Suppressor macrophage treated with lipopolysaccharide for 4 hours (primary cell): ENCODE results near the gene RGS12.
A peak's percentile ranks its signal among the peaks of the same experiment; 100 is the strongest.

Experiments used
- DNase-seq: peaks from one replicate; pipeline ENCODE4 v3.0.0-alpha.2; 2020

RGS12 gene

DNA sequence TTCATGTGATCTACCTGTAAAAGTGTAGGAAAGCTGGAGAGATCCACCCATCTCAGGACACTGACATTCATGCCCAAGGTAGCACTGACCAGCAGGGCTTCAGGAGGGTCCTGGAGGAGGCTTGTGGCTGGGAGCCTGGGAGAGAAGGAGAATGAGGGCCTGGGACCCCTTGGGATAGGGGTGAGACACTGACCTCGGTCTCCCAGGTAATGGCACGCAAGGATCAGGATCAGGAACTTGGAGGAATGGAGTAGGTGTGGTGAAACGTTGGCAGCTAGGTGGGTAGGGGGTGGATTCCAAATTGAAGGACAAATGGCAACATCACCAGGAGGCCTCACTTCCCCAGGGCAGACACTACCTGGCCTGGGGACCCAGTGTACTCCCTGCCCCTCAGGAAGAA, 12.4 kb upstream of the RGS12 start:
- no peak for DNase-seq

- DNase-seq = no peak
These were observed 9.3 kb upstream of the RGS12 start for GRCh38 chr4:3283483-3283882.

DNA sequence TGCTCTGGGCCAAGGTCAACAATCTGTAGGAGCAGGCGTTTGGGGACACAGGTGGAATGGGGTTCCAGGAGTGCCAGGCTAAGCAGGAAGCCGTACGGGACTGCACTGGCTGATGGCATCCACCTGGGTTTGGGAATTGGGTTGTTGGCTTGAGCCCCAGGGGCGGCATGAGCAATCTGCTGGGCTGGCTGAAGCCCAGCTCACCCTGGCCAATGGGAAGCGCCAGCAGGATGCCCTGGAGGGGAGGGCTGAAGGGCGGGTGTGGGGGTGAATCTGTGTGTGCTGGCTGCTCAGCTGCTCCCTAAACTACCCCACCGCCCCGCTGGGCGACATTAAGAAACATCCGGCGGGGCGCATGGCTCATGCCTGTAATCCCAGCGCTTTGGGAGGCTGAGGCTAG, 8.9 kb upstream of the RGS12 start:
- DNase-seq = no peak

- DNase-seq = no peak
These were observed 7.9 kb upstream of the RGS12 start for GRCh38 chr4:3284734-3285557.

GRCh38 chr4:3285558-3286334, 7.1 kb upstream of the RGS12 start:
- DNase-seq = peak; percentile 91

- DNase-seq = no peak
These were observed 6.3 kb upstream of the RGS12 start for GRCh38 chr4:3286335-3287175.

GRCh38 chr4:3287271-3287971, 5.4 kb upstream of the RGS12 start:
- no peak for DNase-seq

DNA sequence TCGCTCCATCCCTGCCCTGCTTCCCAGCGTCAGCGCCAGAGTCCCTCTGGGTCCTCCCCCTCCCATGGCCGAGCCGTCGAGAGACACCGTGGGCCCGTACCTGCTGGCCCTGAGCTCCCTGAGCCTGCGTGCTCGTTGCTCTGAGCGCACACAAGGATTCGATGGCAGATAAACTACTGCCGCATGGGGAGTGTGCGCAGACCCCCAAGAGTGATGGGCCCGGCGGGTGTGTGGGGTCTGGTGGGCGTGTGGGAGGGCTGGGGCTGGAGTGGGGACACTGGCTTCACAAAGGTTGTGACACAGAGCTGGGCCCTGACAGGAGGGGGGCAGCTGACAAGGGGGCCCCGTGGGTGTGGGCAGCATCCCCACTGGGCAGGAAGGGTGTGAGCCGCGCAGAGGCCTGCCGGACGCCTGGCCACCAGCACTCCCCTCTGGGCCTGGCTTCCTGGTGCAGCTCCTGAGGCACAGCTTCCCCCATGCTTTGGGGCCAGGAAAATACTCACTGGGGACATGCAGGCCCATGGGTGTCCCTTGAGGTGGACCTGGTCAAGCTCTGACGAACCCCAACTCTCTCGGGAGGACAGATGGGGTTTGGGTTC, 4.8 kb upstream of the RGS12 start:
- DNase-seq = no peak

DNA sequence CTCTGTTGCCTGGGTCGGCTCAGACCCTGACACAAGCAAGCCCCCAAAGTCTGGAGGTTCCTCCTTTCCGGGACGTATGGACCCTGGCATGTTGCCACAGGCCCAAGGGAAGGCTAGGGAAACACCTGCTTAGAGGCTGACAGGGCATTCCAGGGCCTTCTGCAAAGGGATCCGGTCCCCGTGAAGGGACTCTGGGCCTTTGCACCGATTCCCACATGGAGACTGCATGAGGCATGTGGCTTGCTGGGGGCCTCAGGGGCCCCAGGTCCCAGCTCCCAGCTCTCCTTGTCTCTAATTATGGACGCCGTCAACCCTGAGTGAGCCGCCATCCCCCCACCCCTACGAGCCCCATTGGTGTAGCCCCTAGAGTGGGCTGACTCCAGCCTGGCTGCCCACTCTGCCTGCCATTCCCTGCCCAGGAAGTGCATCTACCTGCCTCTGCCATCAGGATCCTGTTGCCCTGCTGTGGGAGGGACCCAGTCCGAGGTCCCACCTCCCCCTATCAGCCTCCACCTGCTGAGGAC, 4.2 kb upstream of the RGS12 start:
- DNase-seq = no peak

GRCh38 chr4:3290476-3290875, 2.3 kb upstream of the RGS12 start:
- no peak for DNase-seq

- DNase-seq = no peak
These were observed 1.9 kb upstream of the RGS12 start for GRCh38 chr4:3290889-3291321.

GRCh38 chr4:3291411-3291968, 1.3 kb upstream of the RGS12 start:
- no peak for DNase-seq

GRCh38 chr4:3291969-3292570, 751 bp upstream of the RGS12 start:
- DNase-seq = peak; percentile 59

DNA sequence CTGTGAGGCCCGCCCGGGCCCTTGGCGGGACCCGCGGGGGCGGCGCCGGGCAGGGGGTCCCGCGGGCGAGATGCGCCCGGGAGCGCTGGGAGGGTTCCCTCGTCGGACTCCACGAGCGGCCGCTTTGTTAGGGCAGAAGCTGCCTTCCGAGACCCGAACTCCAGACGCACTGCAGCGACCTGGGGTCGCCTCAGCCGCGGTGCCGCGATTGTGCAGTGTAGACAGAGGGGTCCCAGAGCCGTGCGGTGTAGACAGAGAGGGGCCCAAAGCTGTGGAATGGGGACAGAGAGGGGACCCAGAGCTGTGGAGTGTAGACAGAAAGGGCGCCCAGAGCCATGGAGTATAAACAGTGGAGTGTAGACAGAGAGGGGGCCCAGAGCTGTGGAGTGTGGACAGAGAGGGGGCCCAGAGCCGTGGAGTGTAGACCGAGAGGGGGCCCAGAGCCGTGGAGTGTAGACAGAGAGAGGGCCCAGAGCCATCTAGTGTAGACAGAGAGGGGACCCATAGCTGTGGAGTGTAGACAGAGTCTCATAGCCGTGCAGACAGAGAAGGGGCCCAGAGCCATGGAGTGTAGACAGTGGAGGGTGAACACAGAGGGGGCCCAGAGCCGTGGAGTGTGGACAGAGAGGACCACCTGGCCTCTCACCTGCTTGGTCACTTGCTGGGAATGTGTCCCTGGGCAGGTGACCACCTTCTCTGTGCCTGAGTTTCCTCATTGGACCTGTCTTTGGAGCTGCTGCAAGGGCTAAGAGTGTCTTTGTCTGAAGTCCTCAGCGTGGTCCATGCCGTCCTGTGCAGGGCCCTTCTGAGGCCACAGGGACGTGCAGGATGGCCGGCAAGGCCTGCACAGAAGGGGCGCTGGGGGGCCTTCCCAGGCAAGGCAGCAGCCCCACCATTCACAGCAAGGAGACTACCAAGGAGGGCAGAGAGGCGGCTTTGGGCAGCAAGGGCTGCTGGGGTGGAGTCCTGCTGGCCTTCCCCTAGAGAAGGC, 875 bp downstream of the RGS12 start:
- DNase-seq = no peak

GRCh38 chr4:3294401-3295241, 1.8 kb downstream of the RGS12 start:
- no peak for DNase-seq

DNA sequence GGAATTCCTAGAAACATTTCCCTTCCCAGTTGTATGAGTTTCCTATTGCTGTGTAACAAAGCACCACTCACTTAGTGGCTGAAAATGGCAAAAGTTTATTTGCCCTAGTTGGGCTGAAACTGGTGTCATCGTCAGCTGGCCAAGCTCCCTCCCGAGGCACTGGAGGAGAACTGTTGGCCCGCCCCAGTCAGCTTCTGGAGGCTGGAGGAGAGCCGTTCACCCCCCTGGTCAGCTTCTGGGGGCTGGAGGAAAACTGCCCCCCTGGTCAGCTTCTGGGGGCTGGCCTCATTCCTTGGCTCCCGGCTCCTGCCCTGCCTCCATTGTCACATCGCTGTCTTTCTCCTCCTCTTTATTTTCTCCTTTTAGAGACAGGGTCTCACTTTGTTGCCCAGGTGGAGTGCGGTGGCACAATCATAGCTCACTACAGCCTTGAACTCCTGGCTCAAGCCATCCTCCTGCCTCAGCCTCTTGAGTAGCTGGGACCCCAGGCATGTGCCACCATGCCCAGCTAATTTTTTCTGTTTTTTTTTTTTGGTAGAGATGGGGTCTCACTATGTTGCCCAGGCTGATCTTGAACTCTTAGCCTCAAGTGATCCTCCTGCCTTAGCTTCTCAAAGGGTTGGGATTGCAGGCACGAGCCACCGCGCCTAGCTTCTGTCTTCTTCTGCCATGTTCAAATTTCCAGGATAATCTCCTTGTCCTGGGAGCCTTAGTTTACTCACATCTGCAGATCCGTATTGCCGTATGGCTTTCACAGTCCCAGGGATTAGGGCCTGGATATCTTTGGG, 3.2 kb downstream of the RGS12 start:
- DNase-seq = no peak

GRCh38 chr4:3296651-3297050, 3.8 kb downstream of the RGS12 start:
- DNase-seq = no peak
